ENCODE results near the gene MT1B.

The MT1B gene

DNA sequence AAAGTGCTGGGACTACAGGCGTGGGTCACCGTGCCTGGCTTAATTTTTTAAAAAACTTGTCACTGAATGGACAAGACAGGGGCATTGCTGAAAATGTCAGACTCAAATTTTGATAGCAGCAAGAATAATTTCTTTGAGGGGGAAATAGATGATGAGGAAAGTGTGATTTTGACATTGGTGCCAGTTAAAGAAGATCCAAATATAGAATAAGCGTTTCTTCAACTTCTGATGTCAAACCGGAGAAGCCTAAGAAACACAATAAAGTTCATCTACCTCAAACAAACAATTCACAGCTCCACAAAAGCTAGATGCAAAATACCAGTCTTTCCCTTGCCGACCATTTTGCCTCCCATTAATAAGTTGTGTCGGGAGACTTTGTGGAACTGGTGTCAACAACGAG lies 35.1 kb downstream of the MT1B start:
- in situ Hi-C loops (cut with MboI; ENCODE audit: low sequenced_read_pairs, unreplicated experiment), result no loop called here
- no peak for TF ChIP-seq CTCF (IDR thresholded peaks at IDR 0.05; ENCODE audit: borderline replicate concordance, control extremely low read depth, extremely low read depth, insufficient read depth, missing control alignments)
- DNase-seq (ENCODE audit: low spot score), result no peak

DNA sequence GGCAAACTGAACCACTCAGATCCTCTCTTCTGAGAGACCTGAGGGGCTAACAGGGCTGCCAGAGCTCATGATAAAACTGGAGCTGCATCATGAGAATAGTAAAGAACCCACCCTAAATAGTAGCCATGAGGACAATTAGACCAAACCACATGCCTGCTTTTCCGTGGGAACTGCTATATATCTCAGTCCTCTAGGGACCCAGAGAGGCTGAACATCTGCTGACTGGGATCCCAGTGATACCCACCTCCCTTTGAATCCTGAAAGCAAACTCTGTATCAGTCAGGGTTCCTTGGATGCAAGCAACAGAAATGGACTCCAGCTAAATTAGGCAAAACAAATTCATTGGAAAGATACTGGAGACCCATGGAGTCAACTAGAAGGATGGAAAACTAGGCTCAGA lies 37.1 kb downstream of the MT1B start:
- DNase-seq (ENCODE audit: low spot score), result no peak
- TF ChIP-seq CTCF (IDR thresholded peaks at IDR 0.05; ENCODE audit: borderline replicate concordance, control extremely low read depth, extremely low read depth, insufficient read depth, missing control alignments), result no peak
- in situ Hi-C loops (cut with MboI; ENCODE audit: low sequenced_read_pairs, unreplicated experiment), result no loop called here

GRCh38 chr16:56689171-56689570 lies 37.5 kb downstream of the MT1B start:
- no peak for DNase-seq (ENCODE audit: low spot score)
- no peak for TF ChIP-seq CTCF (IDR thresholded peaks at IDR 0.05; ENCODE audit: borderline replicate concordance, control extremely low read depth, extremely low read depth, insufficient read depth, missing control alignments)
- in situ Hi-C loops (cut with MboI; ENCODE audit: low sequenced_read_pairs, unreplicated experiment), result no loop called here

DNA sequence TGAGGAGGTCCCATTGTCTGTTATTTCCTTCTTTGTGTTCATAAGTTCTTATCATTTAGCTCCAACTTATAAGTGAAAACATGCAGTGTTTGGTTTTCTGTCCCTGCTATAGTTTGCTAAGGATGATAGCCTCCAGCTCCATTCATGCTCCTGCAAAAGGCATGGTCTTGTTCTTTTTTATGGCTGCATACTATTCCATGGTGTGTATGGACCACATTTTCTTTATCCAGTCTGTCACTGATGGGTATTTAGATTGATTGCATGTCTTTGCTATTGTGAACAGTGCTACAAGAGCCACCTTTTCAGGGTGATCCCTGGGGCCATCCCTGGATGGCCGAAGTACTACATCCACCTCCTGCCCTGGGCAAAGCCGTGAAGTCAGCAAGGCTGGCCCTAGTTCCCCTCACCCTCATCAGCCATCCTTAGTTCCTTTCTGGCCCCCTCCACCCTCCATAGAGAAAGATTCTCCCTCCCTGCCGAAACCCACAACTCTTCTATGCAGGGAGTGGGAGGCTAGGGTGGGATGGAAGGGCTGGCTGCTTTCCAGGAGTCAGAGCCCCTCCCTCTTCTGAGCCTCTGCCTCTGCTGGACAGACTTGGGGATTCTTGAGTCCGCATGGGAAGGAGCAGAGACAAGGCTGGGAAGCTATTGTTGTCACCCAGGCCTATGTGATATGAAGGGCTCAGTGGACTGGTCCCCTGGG lies 38.9 kb downstream of the MT1B start:
- TF ChIP-seq CTCF (IDR thresholded peaks at IDR 0.05; ENCODE audit: borderline replicate concordance, control extremely low read depth, extremely low read depth, insufficient read depth, missing control alignments), result no peak
- in situ Hi-C loops (cut with MboI; ENCODE audit: low sequenced_read_pairs, unreplicated experiment), result no loop called here
- no peak for DNase-seq (ENCODE audit: low spot score)

DNA sequence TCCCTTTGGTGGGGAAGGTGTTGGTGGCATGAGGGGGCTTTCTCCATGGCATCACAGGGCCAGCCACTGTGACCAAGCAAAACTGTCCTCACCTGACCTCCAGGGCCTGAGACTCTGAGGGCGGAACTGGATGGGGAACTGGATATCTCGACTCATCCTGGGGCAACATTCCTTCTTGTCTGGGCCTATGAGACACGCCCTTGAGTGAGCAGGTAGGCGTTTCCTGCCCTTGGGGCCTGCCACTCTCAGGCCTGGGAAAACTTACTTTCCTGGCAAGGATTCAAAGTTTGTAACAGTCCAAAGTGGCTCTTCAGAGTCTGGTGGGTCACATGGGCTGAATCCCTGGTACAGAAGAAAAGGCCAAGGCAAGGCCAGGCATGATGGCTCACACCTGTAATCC lies 40.2 kb downstream of the MT1B start:
- DNase-seq (ENCODE audit: low spot score), result no peak
- in situ Hi-C loops (cut with MboI; ENCODE audit: low sequenced_read_pairs, unreplicated experiment), result no loop called here
- TF ChIP-seq CTCF (IDR thresholded peaks at IDR 0.05; ENCODE audit: borderline replicate concordance, control extremely low read depth, extremely low read depth, insufficient read depth, missing control alignments), result no peak

DNA sequence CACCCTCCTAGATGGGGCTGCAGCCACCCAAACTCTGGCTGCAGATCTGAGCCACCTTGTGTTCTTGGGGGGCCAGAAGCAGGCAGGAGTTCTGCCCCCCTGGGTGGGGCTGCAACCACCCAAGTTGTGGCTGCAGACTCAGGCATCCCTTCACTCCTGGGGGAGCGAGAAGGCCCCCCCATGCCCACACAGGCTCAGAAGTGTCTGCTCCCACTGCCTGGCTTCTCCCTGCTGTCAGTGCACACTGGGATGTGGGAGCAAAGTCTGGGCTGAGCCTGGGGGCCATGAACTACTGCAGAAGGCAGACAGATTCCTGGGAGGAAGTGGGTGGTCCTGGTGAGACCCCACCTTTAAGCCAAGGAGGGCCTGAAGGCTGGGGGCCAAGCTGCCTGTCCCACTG lies 43.6 kb downstream of the MT1B start:
- DNase-seq (ENCODE audit: low spot score), result no peak
- TF ChIP-seq CTCF (IDR thresholded peaks at IDR 0.05; ENCODE audit: borderline replicate concordance, control extremely low read depth, extremely low read depth, insufficient read depth, missing control alignments), result no peak
- in situ Hi-C loops (cut with MboI; ENCODE audit: low sequenced_read_pairs, unreplicated experiment), result no loop called here
